Panc1 (cell line): ENCODE measurements around the gene UQCR11. TPM values are rescaled to one million over a fixed set of nuclear protein-coding genes. Genes with fewer than 3 reads are reported as not detected.

ENCODE experiments used
- ATAC-seq: fragments of 200-7000 bp; cut with Tn5 transposase; 2 replicates; pipeline ENCODE4 v1.9.1; 2020; ENCODE audit warnings: mild to moderate bottlenecking, moderate library complexity
- BruUV-seq: library from RNA; stranded (reverse); fragments of 400-500 nt; replicated peaks from 2 replicates; lab custom pipeline; 2021; lab: Mats Ljungman, UMichigan
- CTCF ChIA-PET: fragments of 300-600 bp; sonication (Branson Sonifier 250); formaldehyde crosslinking; loops from one replicate; lab custom pipeline; 2022; ENCODE audit warnings: antibody characterized with exemption; lab: Charles Lee
- POLR2A ChIA-PET: fragments of 300-600 bp; sonication (Branson Sonifier 250); formaldehyde crosslinking; loops from one replicate; lab custom pipeline; 2022; ENCODE audit warnings: antibody characterized with exemption; lab: Charles Lee
- DNase-seq: peaks from one replicate; pipeline ENCODE4 v3.0.0-alpha.2; 2010; ENCODE audit warnings: low read depth, low spot score
- H3K27ac ChIP-seq: 2 replicates; pipeline ENCODE4 v1.5.1; 2011; ENCODE audit warnings: mild to moderate bottlenecking, low read length, inconsistent platforms
- H3K27me3 ChIP-seq: fragments of 200-500 bp; sonication (Bioruptor generic); 2 replicates; pipeline ENCODE4 v1.6.0; 2014; ENCODE audit warnings: low read length, inconsistent platforms; ENCODE audit not compliant: control insufficient read depth, insufficient read depth
- H3K36me3 ChIP-seq: fragments of 200-500 bp; sonication (Bioruptor generic); 2 replicates; pipeline ENCODE4 v1.5.1; 2014; ENCODE audit warnings: inconsistent platforms, mild to moderate bottlenecking, low read length, moderate library complexity; ENCODE audit not compliant: control insufficient read depth, insufficient read depth
- H3K4me1 ChIP-seq: 2 replicates; pipeline ENCODE4 v1.5.1; 2011; ENCODE audit warnings: inconsistent platforms, mild to moderate bottlenecking, low read length, moderate library complexity; ENCODE audit not compliant: control insufficient read depth, insufficient read depth
- H3K4me3 ChIP-seq, 2 experiments: 2 replicates each; pipeline ENCODE4 v1.5.1; 2011 to 2012; ENCODE audit warnings: low read depth in 2 of 2, low read length in 2 of 2, mild to moderate bottlenecking in 2 of 2, inconsistent platforms in 1 of 2, moderate library complexity in 1 of 2
- H3K9me3 ChIP-seq: fragments of 200-500 bp; sonication (Bioruptor generic); 2 replicates; pipeline ENCODE4 v1.5.1; 2014; ENCODE audit warnings: low read depth, mild to moderate bottlenecking, inconsistent platforms, low read length, moderate library complexity; ENCODE audit not compliant: control insufficient read depth, insufficient read depth
- POLR2AphosphoS5 ChIP-seq: IDR thresholded peaks from 2 replicates; pipeline ENCODE4 v1.6.1; 2012; ENCODE audit warnings: mild to moderate bottlenecking, low read depth, low read length, moderate library complexity
- SIN3A ChIP-seq: IDR thresholded peaks from 2 replicates; pipeline ENCODE4 v1.6.1; 2012; ENCODE audit warnings: low read depth, mild to moderate bottlenecking, low read length, moderate library complexity, borderline replicate concordance; ENCODE audit not compliant: insufficient read depth
- TCF7L2 ChIP-seq: IDR thresholded peaks from 2 replicates; pipeline ENCODE4 v1.6.1; 2011; ENCODE audit warnings: mild to moderate bottlenecking, low read depth, low read length, inconsistent platforms
- in situ Hi-C: cut with HindIII; loops from 2 replicates; pipeline ENCODE4 v1.10.0; 2016; ENCODE audit warnings: low sequenced_read_pairs, low pct_unique_long_range_greater_than_20kb
- intact Hi-C: fragments of 100-400 bp; cut with micrococcal nuclease; formaldehyde crosslinking; loops from one replicate; pipeline ENCODE4 v1.10.0; 2022; ENCODE audit not compliant: unreplicated experiment
- total RNA-seq: library from RNA; stranded (reverse); gene quantifications from one replicate; pipeline ENCODE4 v1.2.1, GENCODE V29; 2021; ENCODE audit not compliant: unreplicated experiment
- TF ChIP-seq, protein P1 (sequence below): fragments of 450-650 bp; IDR thresholded peaks from 2 replicates; pipeline ENCODE4 v1.5.1; 2017; ENCODE audit warnings: mild to moderate bottlenecking
- TF ChIP-seq, protein P2 (sequence below), 2 experiments: IDR thresholded peaks; 2 replicates each; pipeline ENCODE4 v1.6.1; 2011 to 2012; ENCODE audit warnings: low read depth in 2 of 2, control low read depth in 1 of 2, low read length in 1 of 2, mild to moderate bottlenecking in 1 of 2, moderate library complexity in 1 of 2; ENCODE audit not compliant: insufficient read depth in 1 of 2

The UQCR11 gene
- total RNA-seq, 1 experiment from 2014 or later = 300 TPM

DNA sequence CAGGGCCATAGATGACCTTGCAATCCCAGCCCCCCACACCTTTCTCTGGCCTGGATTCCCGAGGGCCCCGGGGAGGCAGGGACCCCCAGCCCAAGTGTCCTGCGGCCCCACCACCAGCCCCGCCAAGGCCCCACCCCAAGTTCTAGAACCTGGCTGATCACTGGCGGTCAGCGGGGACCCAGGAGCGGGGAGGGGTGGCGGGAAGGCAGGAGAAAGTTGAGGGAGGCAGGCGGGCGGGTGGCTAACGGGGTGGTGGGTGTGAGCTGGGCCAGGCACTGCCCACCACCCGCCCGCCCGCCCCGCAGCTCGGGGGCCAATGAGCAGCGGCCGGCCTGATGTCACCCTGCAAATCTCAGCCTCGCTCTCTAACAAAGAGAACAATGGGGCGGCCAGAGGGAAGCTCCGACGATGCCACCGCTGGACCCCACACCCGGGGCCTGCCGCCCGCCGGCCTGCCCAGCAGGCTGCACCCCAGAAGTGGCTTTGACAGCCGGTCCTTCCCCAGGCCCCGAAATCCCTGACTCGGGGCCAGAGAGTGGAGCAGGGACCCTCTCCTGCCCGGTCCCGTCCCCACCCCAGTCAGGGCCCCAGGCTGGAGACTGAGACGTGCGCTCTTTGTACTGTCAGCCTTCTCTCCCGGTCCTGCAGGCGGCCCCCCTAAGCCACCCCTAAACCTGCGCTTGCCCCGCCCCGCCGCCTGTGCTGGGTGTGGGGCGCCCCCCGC, 38.7 kb downstream of the UQCR11 start:
- intact Hi-C loops = no loop called here
- Histone ChIP-seq H3K4me1 (no peaks in the 10 kb centered on the region; the same call in 1 of the 2 replicates), H3K4me3 (peak overlapping the region; percentile 59 to 63), H3K36me3 (no peaks in the 10 kb centered on the region; the same call in 1 of the 2 replicates), H3K27me3 (no peaks in the 10 kb centered on the region), H3K27ac (no peak overlapping the region), H3K9me3 (no peaks in the 10 kb centered on the region)
- CTCF ChIA-PET = interaction anchor here (0.5 kb wide), 1 partner anchor 264 kb away, joined by 3 read pairs; no protein-coding TSS in a partner anchor
- TF ChIP-seq SIN3A (peak; percentile 55; the same call in 1 of the 2 replicates), TCF7L2 (no peak)
- in situ Hi-C loops = no loop called here
- ATAC-seq = peak; percentile 82
- no TSS peak for BruUV-seq
- POLR2A ChIA-PET = no interaction called here
- no peak for DNase-seq

DNA sequence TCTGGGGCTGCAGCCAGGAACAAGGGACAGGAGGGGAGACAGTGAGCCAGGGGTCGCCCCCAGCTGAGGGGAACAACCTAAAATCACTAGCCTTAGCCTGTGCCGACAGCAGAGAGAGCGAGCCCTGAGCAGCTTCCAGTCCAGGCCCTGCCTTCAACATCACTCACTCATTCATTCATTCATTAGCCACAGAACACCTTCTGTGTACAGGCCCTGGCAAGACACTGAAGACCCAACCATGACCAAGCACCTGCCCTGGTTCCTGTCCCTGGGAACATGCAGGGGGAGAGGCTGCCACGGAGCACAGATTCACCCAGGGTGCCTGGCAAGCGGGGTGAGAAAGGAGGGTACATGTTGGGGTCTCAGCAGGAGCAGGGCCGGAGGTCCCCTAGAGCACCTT, 42.0 kb downstream of the UQCR11 start:
- no peak overlapping the region for H3K4me3 ChIP-seq
- in situ Hi-C loops = no loop called here
- intact Hi-C loops = no loop called here
- no TSS peak for BruUV-seq
- H3K36me3 ChIP-seq = no peaks in the 10 kb centered on the region; the same call in 1 of the 2 replicates
- H3K9me3 ChIP-seq = no peaks in the 10 kb centered on the region
- H3K4me1 ChIP-seq = no peaks in the 10 kb centered on the region; the same call in 1 of the 2 replicates
- TF ChIP-seq TCF7L2 = no peak
- TF ChIP-seq, protein P1, sequence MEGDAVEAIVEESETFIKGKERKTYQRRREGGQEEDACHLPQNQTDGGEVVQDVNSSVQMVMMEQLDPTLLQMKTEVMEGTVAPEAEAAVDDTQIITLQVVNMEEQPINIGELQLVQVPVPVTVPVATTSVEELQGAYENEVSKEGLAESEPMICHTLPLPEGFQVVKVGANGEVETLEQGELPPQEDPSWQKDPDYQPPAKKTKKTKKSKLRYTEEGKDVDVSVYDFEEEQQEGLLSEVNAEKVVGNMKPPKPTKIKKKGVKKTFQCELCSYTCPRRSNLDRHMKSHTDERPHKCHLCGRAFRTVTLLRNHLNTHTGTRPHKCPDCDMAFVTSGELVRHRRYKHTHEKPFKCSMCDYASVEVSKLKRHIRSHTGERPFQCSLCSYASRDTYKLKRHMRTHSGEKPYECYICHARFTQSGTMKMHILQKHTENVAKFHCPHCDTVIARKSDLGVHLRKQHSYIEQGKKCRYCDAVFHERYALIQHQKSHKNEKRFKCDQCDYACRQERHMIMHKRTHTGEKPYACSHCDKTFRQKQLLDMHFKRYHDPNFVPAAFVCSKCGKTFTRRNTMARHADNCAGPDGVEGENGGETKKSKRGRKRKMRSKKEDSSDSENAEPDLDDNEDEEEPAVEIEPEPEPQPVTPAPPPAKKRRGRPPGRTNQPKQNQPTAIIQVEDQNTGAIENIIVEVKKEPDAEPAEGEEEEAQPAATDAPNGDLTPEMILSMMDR = no peak
- no peak for TF ChIP-seq SIN3A
- TF ChIP-seq POLR2AphosphoS5 = no peak
- TF ChIP-seq, protein P2, sequence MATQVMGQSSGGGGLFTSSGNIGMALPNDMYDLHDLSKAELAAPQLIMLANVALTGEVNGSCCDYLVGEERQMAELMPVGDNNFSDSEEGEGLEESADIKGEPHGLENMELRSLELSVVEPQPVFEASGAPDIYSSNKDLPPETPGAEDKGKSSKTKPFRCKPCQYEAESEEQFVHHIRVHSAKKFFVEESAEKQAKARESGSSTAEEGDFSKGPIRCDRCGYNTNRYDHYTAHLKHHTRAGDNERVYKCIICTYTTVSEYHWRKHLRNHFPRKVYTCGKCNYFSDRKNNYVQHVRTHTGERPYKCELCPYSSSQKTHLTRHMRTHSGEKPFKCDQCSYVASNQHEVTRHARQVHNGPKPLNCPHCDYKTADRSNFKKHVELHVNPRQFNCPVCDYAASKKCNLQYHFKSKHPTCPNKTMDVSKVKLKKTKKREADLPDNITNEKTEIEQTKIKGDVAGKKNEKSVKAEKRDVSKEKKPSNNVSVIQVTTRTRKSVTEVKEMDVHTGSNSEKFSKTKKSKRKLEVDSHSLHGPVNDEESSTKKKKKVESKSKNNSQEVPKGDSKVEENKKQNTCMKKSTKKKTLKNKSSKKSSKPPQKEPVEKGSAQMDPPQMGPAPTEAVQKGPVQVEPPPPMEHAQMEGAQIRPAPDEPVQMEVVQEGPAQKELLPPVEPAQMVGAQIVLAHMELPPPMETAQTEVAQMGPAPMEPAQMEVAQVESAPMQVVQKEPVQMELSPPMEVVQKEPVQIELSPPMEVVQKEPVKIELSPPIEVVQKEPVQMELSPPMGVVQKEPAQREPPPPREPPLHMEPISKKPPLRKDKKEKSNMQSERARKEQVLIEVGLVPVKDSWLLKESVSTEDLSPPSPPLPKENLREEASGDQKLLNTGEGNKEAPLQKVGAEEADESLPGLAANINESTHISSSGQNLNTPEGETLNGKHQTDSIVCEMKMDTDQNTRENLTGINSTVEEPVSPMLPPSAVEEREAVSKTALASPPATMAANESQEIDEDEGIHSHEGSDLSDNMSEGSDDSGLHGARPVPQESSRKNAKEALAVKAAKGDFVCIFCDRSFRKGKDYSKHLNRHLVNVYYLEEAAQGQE (IDR thresholded peaks at IDR 0.05; ENCODE audit: insufficient read depth in 1 of 2, low read depth in 2 of 2, low read length in 1 of 2) = no peak
- DNase-seq (no peak), ATAC-seq (no peak)
- ChIA-PET CTCF (no interaction called here), POLR2A (no interaction called here)
- no peaks in the 10 kb centered on the region for H3K27me3 ChIP-seq
- H3K27ac ChIP-seq = no peak overlapping the region
